ENCODE data around the gene ZDHHC14. TPM values are rescaled to one million over a fixed set of nuclear protein-coding genes. Genes with fewer than 3 reads are reported as not detected.

Gene ZDHHC14
- polyA plus RNA-seq, 3 donors, result 19.1 to 24.5 (median 21.2) TPM

GRCh38 chr6:157513004-157513603 is 132.1 kb downstream of the ZDHHC14 start:
- no peak for DNase-seq

GRCh38 chr6:157513619-157514485 is 132.9 kb downstream of the ZDHHC14 start:
- DNase-seq, result no peak

GRCh38 chr6:157514659-157515496 is 133.9 kb downstream of the ZDHHC14 start:
- no peak for DNase-seq

GRCh38 chr6:157516319-157517026 is 135.5 kb downstream of the ZDHHC14 start:
- DNase-seq, result no peak

- no peak for DNase-seq
Observed at GRCh38 chr6:157517601-157518359, 136.8 kb downstream of the ZDHHC14 start.

GRCh38 chr6:157518397-157519250 is 137.6 kb downstream of the ZDHHC14 start:
- no peak for DNase-seq

- DNase-seq, result no peak
Observed at GRCh38 chr6:157519255-157520116, 138.5 kb downstream of the ZDHHC14 start.

- DNase-seq, result no peak
Observed at GRCh38 chr6:157520117-157520406, 139.1 kb downstream of the ZDHHC14 start.

- no peak for DNase-seq
Observed at GRCh38 chr6:157520596-157521361, 139.8 kb downstream of the ZDHHC14 start.

- DNase-seq, result no peak
Observed at GRCh38 chr6:157521362-157522335, 140.7 kb downstream of the ZDHHC14 start.

GRCh38 chr6:157522472-157522871 is 141.5 kb downstream of the ZDHHC14 start:
- DNase-seq, result no peak

GRCh38 chr6:157524735-157525134 is 143.7 kb downstream of the ZDHHC14 start:
- DNase-seq, result no peak

GRCh38 chr6:157525292-157525889 is 144.4 kb downstream of the ZDHHC14 start:
- DNase-seq, result no peak

GRCh38 chr6:157525918-157526425 is 145.0 kb downstream of the ZDHHC14 start:
- no peak for DNase-seq

- peak; percentile 59 for DNase-seq
Observed at GRCh38 chr6:157527471-157527907, 146.5 kb downstream of the ZDHHC14 start.

GRCh38 chr6:157528931-157529653 is 148.1 kb downstream of the ZDHHC14 start:
- no peak for DNase-seq
